ENCODE measurements around the gene LYPD5.

DNA sequence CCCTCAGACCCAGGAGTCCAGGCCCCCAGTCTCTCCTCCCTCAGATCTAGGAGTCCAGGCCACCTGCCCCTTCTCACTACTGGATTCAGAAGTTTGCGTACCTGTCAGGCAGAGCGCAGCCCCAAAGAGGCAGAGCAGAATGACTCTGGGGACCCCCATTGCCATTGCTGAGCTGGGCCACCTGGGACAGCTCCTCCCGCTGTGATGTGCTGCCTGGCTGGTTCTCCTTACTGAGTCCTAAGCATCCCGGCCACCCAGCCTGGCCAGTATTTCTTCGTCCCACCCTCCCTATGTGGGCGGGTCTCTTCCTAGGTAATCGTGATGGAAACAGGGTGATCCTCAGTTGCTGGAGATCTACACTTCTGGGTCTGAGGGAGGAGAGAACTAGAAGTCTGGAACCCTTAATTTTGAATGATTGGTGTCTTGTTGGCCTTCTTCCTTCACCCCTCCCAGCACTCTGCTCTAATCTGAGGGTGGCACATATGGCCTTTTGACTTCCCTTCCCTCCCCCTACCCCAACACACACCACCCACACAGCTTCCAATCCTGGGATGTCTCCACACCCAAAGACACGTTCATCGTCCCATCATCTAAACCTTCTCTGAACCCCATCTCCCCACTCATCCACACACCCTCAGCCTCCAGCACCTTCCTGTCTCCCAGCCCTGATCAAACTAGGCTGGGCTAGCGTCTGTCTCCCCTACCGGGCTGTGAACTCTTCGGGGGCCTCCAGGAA, at the start of gene LYPD5:
- TF ChIP-seq, protein P1, sequence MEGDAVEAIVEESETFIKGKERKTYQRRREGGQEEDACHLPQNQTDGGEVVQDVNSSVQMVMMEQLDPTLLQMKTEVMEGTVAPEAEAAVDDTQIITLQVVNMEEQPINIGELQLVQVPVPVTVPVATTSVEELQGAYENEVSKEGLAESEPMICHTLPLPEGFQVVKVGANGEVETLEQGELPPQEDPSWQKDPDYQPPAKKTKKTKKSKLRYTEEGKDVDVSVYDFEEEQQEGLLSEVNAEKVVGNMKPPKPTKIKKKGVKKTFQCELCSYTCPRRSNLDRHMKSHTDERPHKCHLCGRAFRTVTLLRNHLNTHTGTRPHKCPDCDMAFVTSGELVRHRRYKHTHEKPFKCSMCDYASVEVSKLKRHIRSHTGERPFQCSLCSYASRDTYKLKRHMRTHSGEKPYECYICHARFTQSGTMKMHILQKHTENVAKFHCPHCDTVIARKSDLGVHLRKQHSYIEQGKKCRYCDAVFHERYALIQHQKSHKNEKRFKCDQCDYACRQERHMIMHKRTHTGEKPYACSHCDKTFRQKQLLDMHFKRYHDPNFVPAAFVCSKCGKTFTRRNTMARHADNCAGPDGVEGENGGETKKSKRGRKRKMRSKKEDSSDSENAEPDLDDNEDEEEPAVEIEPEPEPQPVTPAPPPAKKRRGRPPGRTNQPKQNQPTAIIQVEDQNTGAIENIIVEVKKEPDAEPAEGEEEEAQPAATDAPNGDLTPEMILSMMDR (IDR thresholded peaks at IDR 0.05; ENCODE audit: insufficient read depth, low read length, poor library complexity, severe bottlenecking) = no peak
- no peak for TF ChIP-seq EZH2phosphoT487 (conservative IDR thresholded peaks at IDR 0.05; ENCODE audit: low read length)
